Measurements from ENCODE around the gene TMEM238L. TPM values are rescaled to one million over a fixed set of nuclear protein-coding genes. Genes with fewer than 3 reads are reported as not detected.

The TMEM238L gene
- total RNA-seq, 1 donor from 2014 or later = not detected

DNA sequence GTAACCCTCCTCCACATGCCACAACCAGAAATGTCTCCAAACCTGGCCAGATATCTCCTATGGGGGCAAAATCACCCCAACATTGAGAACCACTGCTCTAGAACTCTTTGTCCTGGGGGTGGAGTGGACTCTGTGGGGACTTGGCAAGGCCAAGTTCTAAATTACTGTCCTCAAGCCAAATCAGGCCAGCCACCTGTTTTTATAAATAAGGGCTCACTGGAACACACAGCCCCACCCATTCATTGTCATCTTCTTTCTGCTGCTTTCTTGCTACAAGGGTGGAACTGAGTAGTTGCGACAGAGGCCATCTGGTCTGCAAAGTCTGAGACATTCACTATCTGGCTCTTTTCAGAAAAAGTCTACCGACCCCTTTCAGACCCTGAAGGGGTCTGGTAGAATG is 47.3 kb downstream of the TMEM238L start:
- Histone ChIP-seq H3K4me2 (no peak overlapping the region), H3K9ac (no peak overlapping the region), H4K20me1 (ENCODE audit: low read depth) (no peaks in the 10 kb centered on the region), H3K4me1 (peaks cover 29% of the 10 kb centered on the region), H3K36me3 (no peaks in the 10 kb centered on the region), H3K4me3 (no peak overlapping the region), H3K9me3 (ENCODE audit: low read depth) (no peaks in the 10 kb centered on the region), H3F3A (ENCODE audit: low read depth) (peaks cover 20% of the 10 kb centered on the region), H3K27ac (no peak overlapping the region), H3K27me3 (no peaks in the 10 kb centered on the region), H2AFZ (replicated peaks) (no peak overlapping the region), H3K79me2 (ENCODE audit: low read depth) (no peaks in the 10 kb centered on the region)
- peaks cover 12% of the 10 kb centered on the region for H3K27me3 Mint-ChIP-seq (ENCODE audit: insufficient read depth, low read depth)
- no peak overlapping the region for H3K4me3 Mint-ChIP-seq
- TF ChIP-seq EZH2 (IDR thresholded peaks at IDR 0.05) = no peak
- no peak for DNase-seq (ENCODE audit: low spot score)
- H3K4me1 Mint-ChIP-seq = peaks cover 47% of the 10 kb centered on the region
- peaks cover 4% of the 10 kb centered on the region for H3K36me3 Mint-ChIP-seq
- H3K9me3 Mint-ChIP-seq = no peaks in the 10 kb centered on the region
- H3K27ac Mint-ChIP-seq = no peak overlapping the region

DNA sequence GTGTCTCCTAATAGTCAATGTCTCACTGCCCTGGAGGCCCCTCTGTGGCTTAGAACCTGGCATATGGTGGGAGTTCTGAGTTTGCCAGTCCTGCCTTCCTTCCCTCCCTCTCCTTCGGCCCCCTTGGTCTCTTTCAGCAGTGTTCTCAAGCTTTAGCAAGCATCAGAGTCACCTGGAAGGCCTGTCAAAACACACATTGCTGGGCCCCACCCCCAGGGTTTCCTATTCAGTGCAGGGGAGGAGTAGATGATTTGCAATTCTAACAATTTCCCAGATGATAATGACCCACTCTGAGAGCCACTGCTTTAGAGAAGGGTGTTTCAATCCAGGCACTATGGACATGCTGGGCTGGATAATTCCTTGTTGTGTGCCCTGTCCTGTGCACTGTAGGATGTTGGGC is 47.7 kb downstream of the TMEM238L start:
- Histone ChIP-seq H3F3A (ENCODE audit: low read depth) (peaks cover 20% of the 10 kb centered on the region), H3K4me3 (no peak overlapping the region), H3K36me3 (no peaks in the 10 kb centered on the region), H3K9ac (no peak overlapping the region), H3K4me2 (peak overlapping the region; percentile 68), H4K20me1 (ENCODE audit: low read depth) (no peaks in the 10 kb centered on the region), H3K27ac (no peak overlapping the region), H3K9me3 (ENCODE audit: low read depth) (no peaks in the 10 kb centered on the region), H3K27me3 (no peaks in the 10 kb centered on the region), H3K4me1 (peaks cover 29% of the 10 kb centered on the region), H3K79me2 (ENCODE audit: low read depth) (no peaks in the 10 kb centered on the region), H2AFZ (replicated peaks) (peak overlapping the region; percentile 84)
- Mint-ChIP-seq H3K27ac (no peak overlapping the region), H3K36me3 (peaks cover 4% of the 10 kb centered on the region), H3K4me3 (peak overlapping the region; percentile 65), H3K27me3 (ENCODE audit: insufficient read depth, low read depth) (peaks cover 8% of the 10 kb centered on the region), H3K4me1 (peaks cover 51% of the 10 kb centered on the region), H3K9me3 (no peaks in the 10 kb centered on the region)
- no peak for TF ChIP-seq EZH2phosphoT487 (IDR thresholded peaks at IDR 0.05)
- no peak for DNase-seq (ENCODE audit: low spot score)

DNA sequence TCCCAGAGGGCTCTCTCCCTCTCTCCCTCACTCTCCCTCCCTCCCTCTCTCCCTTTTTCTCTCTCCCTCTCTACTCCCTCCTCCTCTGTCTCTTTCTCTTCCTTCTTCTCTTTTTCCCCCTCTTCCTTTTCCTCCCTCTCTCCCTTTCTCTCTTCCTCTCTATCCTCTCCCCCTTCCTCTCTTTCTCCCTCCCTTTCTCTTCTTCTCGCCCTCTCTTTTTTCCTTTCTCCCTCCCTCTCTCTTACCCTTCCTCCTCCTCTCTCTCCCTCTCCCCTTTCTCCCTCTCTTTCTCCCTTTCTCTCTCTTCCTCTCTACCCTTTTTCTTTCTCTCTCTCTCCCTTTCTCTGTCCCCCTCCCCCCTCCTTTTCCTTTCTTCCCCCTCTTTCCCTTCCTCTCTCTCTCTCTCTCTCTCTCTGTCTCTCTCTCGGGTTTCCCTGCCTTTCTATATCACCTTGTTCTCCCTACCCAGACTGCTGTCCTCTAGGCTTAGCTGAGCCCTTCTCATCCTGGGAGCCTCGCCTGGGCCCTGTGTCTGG is 48.2 kb downstream of the TMEM238L start:
- Histone ChIP-seq H3K79me2 (ENCODE audit: low read depth) (no peaks in the 10 kb centered on the region), H3K36me3 (no peaks in the 10 kb centered on the region), H4K20me1 (ENCODE audit: low read depth) (no peaks in the 10 kb centered on the region), H3K9ac (no peak overlapping the region), H3F3A (ENCODE audit: low read depth) (peaks cover 20% of the 10 kb centered on the region), H3K27ac (no peak overlapping the region), H3K4me3 (peak overlapping the region; percentile 43), H2AFZ (replicated peaks) (peak overlapping the region; percentile 84), H3K4me1 (peaks cover 29% of the 10 kb centered on the region), H3K9me3 (ENCODE audit: low read depth) (no peaks in the 10 kb centered on the region), H3K27me3 (no peaks in the 10 kb centered on the region), H3K4me2 (peak overlapping the region; percentile 68)
- TF ChIP-seq EZH2phosphoT487 (IDR thresholded peaks at IDR 0.05) = no peak
- no peak for TF ChIP-seq EZH2 (IDR thresholded peaks at IDR 0.05)
- TF ChIP-seq, protein P1, sequence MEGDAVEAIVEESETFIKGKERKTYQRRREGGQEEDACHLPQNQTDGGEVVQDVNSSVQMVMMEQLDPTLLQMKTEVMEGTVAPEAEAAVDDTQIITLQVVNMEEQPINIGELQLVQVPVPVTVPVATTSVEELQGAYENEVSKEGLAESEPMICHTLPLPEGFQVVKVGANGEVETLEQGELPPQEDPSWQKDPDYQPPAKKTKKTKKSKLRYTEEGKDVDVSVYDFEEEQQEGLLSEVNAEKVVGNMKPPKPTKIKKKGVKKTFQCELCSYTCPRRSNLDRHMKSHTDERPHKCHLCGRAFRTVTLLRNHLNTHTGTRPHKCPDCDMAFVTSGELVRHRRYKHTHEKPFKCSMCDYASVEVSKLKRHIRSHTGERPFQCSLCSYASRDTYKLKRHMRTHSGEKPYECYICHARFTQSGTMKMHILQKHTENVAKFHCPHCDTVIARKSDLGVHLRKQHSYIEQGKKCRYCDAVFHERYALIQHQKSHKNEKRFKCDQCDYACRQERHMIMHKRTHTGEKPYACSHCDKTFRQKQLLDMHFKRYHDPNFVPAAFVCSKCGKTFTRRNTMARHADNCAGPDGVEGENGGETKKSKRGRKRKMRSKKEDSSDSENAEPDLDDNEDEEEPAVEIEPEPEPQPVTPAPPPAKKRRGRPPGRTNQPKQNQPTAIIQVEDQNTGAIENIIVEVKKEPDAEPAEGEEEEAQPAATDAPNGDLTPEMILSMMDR (IDR thresholded peaks at IDR 0.05) = no peak
- Mint-ChIP-seq H3K4me3 (peak overlapping the region; percentile 76), H3K9me3 (no peaks in the 10 kb centered on the region), H3K27ac (no peak overlapping the region), H3K27me3 (ENCODE audit: insufficient read depth, low read depth) (peaks cover 8% of the 10 kb centered on the region), H3K36me3 (peaks cover 2% of the 10 kb centered on the region), H3K4me1 (peaks cover 54% of the 10 kb centered on the region)
- no peak for DNase-seq (ENCODE audit: low spot score)

DNA sequence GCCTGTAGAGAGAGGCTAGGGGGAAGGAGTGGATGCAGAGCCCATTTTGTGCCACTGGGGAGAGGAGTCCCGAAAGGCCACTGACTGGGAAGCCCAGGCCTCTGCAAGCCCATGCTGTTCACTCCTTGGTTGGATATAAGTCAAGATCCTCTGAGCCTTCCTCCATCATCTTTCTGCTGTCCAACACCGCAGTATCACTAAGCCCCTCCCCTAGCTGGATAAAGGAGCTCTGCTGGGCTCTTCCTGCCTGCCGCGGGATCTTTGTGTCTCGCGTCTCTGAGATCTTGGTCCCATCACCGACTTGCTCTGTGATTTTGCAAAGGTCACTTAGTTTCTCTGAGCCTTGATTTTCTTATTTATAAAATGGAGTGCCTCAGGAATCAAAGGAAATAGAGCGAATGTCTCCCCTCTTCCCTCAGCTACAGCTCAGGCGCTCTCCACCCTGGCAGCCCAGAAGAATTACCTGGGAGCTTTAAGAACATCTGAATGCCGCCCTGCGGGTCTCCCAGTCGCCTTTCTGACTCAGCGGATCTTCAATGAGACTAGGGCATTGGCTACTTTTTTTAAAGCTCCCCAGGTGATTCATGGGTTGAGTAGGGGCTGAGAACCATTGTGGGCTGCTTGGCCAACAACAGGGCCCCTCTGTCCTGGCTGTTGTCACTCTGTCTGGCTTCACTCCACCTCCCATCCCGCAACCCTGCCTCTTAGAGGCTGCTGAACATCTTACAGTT is 48.9 kb downstream of the TMEM238L start:
- peaks cover 20% of the 10 kb centered on the region for H3F3A ChIP-seq (ENCODE audit: low read depth)
- H3K79me2 ChIP-seq (ENCODE audit: low read depth) = no peaks in the 10 kb centered on the region
- Mint-ChIP-seq H3K27ac (peak overlapping the region; percentile 73), H3K9me3 (no peaks in the 10 kb centered on the region), H3K4me3 (peak overlapping the region; percentile 76), H3K27me3 (ENCODE audit: insufficient read depth, low read depth) (peaks cover 8% of the 10 kb centered on the region), H3K4me1 (peaks cover 57% of the 10 kb centered on the region), H3K36me3 (peaks cover under 1% of the 10 kb centered on the region)
- no peaks in the 10 kb centered on the region for H3K9me3 ChIP-seq (ENCODE audit: low read depth)
- H4K20me1 ChIP-seq (ENCODE audit: low read depth) = no peaks in the 10 kb centered on the region
- H3K4me1 ChIP-seq = peaks cover 29% of the 10 kb centered on the region
- TF ChIP-seq EZH2phosphoT487 (IDR thresholded peaks at IDR 0.05) = no peak
- TF ChIP-seq EZH2 (IDR thresholded peaks at IDR 0.05) = no peak
- TF ChIP-seq, protein P1 (IDR thresholded peaks at IDR 0.05) = no peak
- H2AFZ ChIP-seq (replicated peaks) = peak overlapping the region; percentile 84
- no peak overlapping the region for H3K27ac ChIP-seq
- H3K36me3 ChIP-seq = no peaks in the 10 kb centered on the region
- H3K4me3 ChIP-seq = peak overlapping the region; percentile 43
- DNase-seq (ENCODE audit: low spot score) = peak; percentile 69
- H3K27me3 ChIP-seq = no peaks in the 10 kb centered on the region
- peak overlapping the region; percentile 68 for H3K4me2 ChIP-seq
- no peak overlapping the region for H3K9ac ChIP-seq

Data from neural progenitor cell (in vitro differentiated cells).